ENCODE data around the gene SLC31A1. TPM values are rescaled to one million over a fixed set of nuclear protein-coding genes. Genes with fewer than 3 reads are reported as not detected.

SLC31A1 gene
- total and polyA plus RNA-seq, 2 of the 13 experiments (the other 11 are each of a cell fraction or from before 2014, with no cell fraction given), result 62.9 to 70.0 TPM

- 93% methylated on average over 2 of the region's 2 CpGs for WGBS (ENCODE audit: low lambda C conversion rate)
- H3K27me3 ChIP-seq (ENCODE audit: control insufficient read depth in 1 of 2, insufficient read depth in 2 of 2, low read length in 2 of 2), result no peaks in the 10 kb centered on the region
- no peak overlapping the region for H3K27ac ChIP-seq (ENCODE audit: extremely low read length, insufficient read depth, low read length)
- no peaks in the 10 kb centered on the region for H4K20me1 ChIP-seq (ENCODE audit: insufficient read depth, low read length)
- in situ Hi-C loops (cut with HindIII; ENCODE audit: extremely low pct_ligation_motif_present, low pct_unique_long_range_greater_than_20kb) (no loop called here), intact Hi-C loops (cut with micrococcal nuclease; ENCODE audit: unreplicated experiment) (no loop called here)
- H3K36me3 ChIP-seq (replicated peaks in 1 of 2; ENCODE audit: control insufficient read depth in 1 of 2, insufficient read depth in 2 of 2, low read length in 2 of 2), result peaks cover 15 to 82% of the 10 kb centered on the region in 2 experiments
- H3K4me3 ChIP-seq (replicated peaks in 1 of 3; ENCODE audit: insufficient read depth in 1 of 3, low read depth in 2 of 3, low read length in 3 of 3), result no peak overlapping the region
- ATAC-seq (no peak), DNase-seq (ENCODE audit: low spot score) (no peak), FAIRE-seq (no peak)
- H3K9ac ChIP-seq (ENCODE audit: insufficient read depth, low read depth, low read length), result no peak overlapping the region
- TF ChIP-seq SMC3 (IDR thresholded peaks at IDR 0.05; ENCODE audit: low read length) (no peak), HOXA7 (CRISPR knock-in tag; IDR thresholded peaks at IDR 0.05) (no peak), DDIT3 (CRISPR knock-in tag; IDR thresholded peaks at IDR 0.05) (no peak), IRF9 (CRISPR knock-in tag; IDR thresholded peaks at IDR 0.05; ENCODE audit: borderline replicate concordance) (no peak), FIP1L1 (IDR thresholded peaks at IDR 0.05; ENCODE audit: borderline replicate concordance, insufficient read depth, low read depth, low read length) (no peak)
- H2AFZ ChIP-seq (ENCODE audit: low read length), result no peak overlapping the region
- CTCF ChIA-PET (ENCODE audit: low intra/inter-chr PET ratio, low total read pairs), result no interaction called here
- no peaks in the 10 kb centered on the region for H3K4me1 ChIP-seq (ENCODE audit: insufficient read depth, low read length)
- no peak overlapping the region for H3K4me2 ChIP-seq (ENCODE audit: low read depth, low read length)
- no peaks in the 10 kb centered on the region for H3K79me2 ChIP-seq (ENCODE audit: insufficient read depth, low read length)
- POLR2A ChIA-PET, result no interaction called here
- no peaks in the 10 kb centered on the region for H3K9me3 ChIP-seq (ENCODE audit: low read length)
- no TSS peak for BruUV-seq (replicated peaks)
Observed at GRCh38 chr9:113184539-113184938, 36.8 kb upstream of the SLC31A1 start.

- 97% methylated on average over 4 of the region's 4 CpGs for WGBS (ENCODE audit: low lambda C conversion rate)
- DNase-seq (ENCODE audit: low spot score) (no peak), ATAC-seq (no peak), FAIRE-seq (no peak)
- Histone ChIP-seq H4K20me1 (ENCODE audit: insufficient read depth, low read length) (no peaks in the 10 kb centered on the region), H3K4me1 (ENCODE audit: insufficient read depth, low read length) (no peaks in the 10 kb centered on the region), H3K4me2 (ENCODE audit: low read depth, low read length) (no peak overlapping the region), H3K27me3 (ENCODE audit: control insufficient read depth in 1 of 2, insufficient read depth in 2 of 2, low read length in 2 of 2) (no peaks in the 10 kb centered on the region), H3K9ac (ENCODE audit: insufficient read depth, low read depth, low read length) (no peak overlapping the region), H3K4me3 (replicated peaks in 1 of 3; ENCODE audit: insufficient read depth in 1 of 3, low read depth in 2 of 3, low read length in 3 of 3) (no peak overlapping the region), H3K9me3 (ENCODE audit: low read length) (no peaks in the 10 kb centered on the region), H2AFZ (ENCODE audit: low read length) (no peak overlapping the region), H3K79me2 (ENCODE audit: insufficient read depth, low read length) (no peaks in the 10 kb centered on the region), H3K36me3 (replicated peaks in 1 of 2; ENCODE audit: control insufficient read depth in 1 of 2, insufficient read depth in 2 of 2, low read length in 2 of 2) (peaks cover 15 to 82% of the 10 kb centered on the region in 2 experiments), H3K27ac (ENCODE audit: extremely low read length, insufficient read depth, low read length) (no peak overlapping the region)
- in situ Hi-C loops (cut with HindIII; ENCODE audit: extremely low pct_ligation_motif_present, low pct_unique_long_range_greater_than_20kb), result no loop called here
- intact Hi-C loops (cut with micrococcal nuclease; ENCODE audit: unreplicated experiment), result no loop called here
- no TSS peak for BruUV-seq (replicated peaks)
- ChIA-PET POLR2A (no interaction called here), CTCF (ENCODE audit: low intra/inter-chr PET ratio, low total read pairs) (no interaction called here)
- TF ChIP-seq MAFG (CRISPR knock-in tag; IDR thresholded peaks at IDR 0.05) (no peak), ZBTB25 (CRISPR knock-in tag; IDR thresholded peaks at IDR 0.05) (no peak), NRL (CRISPR knock-in tag; IDR thresholded peaks at IDR 0.05; ENCODE audit: borderline replicate concordance) (no peak), AHR (CRISPR knock-in tag; IDR thresholded peaks at IDR 0.05) (no peak), ATF3 (CRISPR knock-in tag; IDR thresholded peaks at IDR 0.05) (no peak), KLF13 (CRISPR knock-in tag; IDR thresholded peaks at IDR 0.05) (no peak), CEBPG (CRISPR knock-in tag; IDR thresholded peaks at IDR 0.05) (no peak), JDP2 (CRISPR knock-in tag; IDR thresholded peaks at IDR 0.05; ENCODE audit: borderline replicate concordance) (no peak), GTF3A (CRISPR knock-in tag; conservative IDR thresholded peaks at IDR 0.05) (no peak), E2F2 (CRISPR knock-in tag; IDR thresholded peaks at IDR 0.05; ENCODE audit: borderline replicate concordance) (no peak), RXRB (CRISPR knock-in tag; IDR thresholded peaks at IDR 0.05; ENCODE audit: borderline replicate concordance) (no peak)
Observed at GRCh38 chr9:113185271-113185670, 36.1 kb upstream of the SLC31A1 start.

All from HepG2 (cell line).